ENCODE results near the gene PRKG1.

PRKG1 gene

GRCh38 chr10:52256832-52257691 lies 1182.8 kb downstream of the PRKG1 start:
- H3K4me3 ChIP-seq (ENCODE audit: low read length): peak overlapping the region; percentile 31; the same call in 1 of the 2 replicates
- no peak for TF ChIP-seq ZNF274 (IDR thresholded peaks at IDR 0.05; ENCODE audit: low read depth, low read length)

DNA sequence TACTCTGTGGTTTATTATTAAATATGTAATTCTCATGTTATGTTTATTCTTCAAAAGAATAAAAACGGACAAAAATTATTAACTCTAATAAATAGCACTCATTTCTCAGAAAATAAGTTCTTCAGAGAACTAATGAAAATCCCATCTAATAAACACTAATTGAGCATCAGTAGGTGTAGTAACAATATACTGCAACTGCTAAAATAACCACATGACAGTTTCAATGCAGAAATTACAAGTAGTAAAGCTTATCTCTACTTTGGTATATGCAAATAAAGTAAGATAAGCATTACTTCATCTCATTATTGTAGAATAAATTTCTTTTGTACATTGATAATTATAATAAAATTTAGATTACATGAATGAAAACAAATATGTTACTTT lies 1183.4 kb downstream of the PRKG1 start:
- no peak for TF ChIP-seq ZNF274 (IDR thresholded peaks at IDR 0.05; ENCODE audit: low read depth, low read length)
- H3K4me3 ChIP-seq (ENCODE audit: low read length): no peak overlapping the region

GRCh38 chr10:52258799-52259425 lies 1184.6 kb downstream of the PRKG1 start:
- TF ChIP-seq ZNF274 (IDR thresholded peaks at IDR 0.05; ENCODE audit: low read depth, low read length): no peak
- no peak overlapping the region for H3K4me3 ChIP-seq (ENCODE audit: low read length)

DNA sequence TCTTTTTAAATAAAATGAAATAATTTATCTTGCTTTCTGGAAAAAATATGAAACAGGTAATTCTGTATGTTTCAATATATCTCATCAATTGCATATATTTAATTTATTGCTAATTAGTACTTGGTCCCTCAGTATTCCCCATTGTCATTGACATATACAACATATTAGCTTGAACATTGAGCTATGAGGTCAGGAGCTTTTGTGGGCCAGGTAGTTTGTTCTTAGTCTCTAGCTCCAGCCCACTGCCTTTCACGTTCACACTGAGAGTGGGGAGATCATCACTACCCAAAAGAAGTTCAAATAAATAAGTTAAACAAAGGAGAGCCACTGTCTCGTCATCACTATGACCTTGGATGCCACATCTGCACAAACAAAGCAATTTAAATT lies 1185.1 kb downstream of the PRKG1 start:
- TF ChIP-seq ZNF274 (IDR thresholded peaks at IDR 0.05; ENCODE audit: low read depth, low read length): no peak
- no peak overlapping the region for H3K4me3 ChIP-seq (ENCODE audit: low read length)

GRCh38 chr10:52261362-52261761 lies 1187.1 kb downstream of the PRKG1 start:
- no peak for TF ChIP-seq ZNF274 (IDR thresholded peaks at IDR 0.05; ENCODE audit: low read depth, low read length)
- no peak overlapping the region for H3K4me3 ChIP-seq (ENCODE audit: low read length)

- TF ChIP-seq ZNF274 (IDR thresholded peaks at IDR 0.05; ENCODE audit: low read depth, low read length): no peak
- no peak overlapping the region for H3K4me3 ChIP-seq (ENCODE audit: low read length)
Measured at GRCh38 chr10:52265131-52265926, 1191.0 kb downstream of the PRKG1 start.

GRCh38 chr10:52266858-52267257 lies 1192.6 kb downstream of the PRKG1 start:
- H3K4me3 ChIP-seq (ENCODE audit: low read length): no peak overlapping the region
- TF ChIP-seq ZNF274 (IDR thresholded peaks at IDR 0.05; ENCODE audit: low read depth, low read length): no peak

DNA sequence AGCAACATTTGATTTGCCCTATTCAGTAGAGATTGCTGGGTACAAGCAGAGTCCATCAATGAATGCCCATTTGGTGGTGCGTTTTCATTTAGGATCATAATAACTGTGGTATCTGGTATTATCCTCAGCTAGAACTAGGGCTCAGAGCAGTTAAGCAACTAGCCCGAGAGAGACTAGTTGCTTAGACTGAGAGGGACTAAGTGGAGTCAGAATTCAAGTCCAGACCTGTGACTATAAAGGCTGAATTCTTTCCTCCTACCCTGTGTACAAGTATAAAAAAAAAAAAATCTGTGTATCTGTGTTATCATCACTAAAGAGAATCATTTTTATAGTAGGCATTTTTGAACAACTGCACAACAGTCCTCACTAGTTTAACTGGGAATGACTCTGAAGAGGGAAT lies 1194.5 kb downstream of the PRKG1 start:
- H3K4me3 ChIP-seq (ENCODE audit: low read length): no peak overlapping the region

GRCh38 chr10:52269233-52269632 lies 1194.9 kb downstream of the PRKG1 start:
- H3K4me3 ChIP-seq (ENCODE audit: low read length): no peak overlapping the region
- TF ChIP-seq ZNF274 (IDR thresholded peaks at IDR 0.05; ENCODE audit: low read depth, low read length): no peak

More for the DNA sequence above, 1194.5 kb downstream of the PRKG1 start:
- TF ChIP-seq ZNF274 (IDR thresholded peaks at IDR 0.05; ENCODE audit: low read depth, low read length): no peak

- no peak for TF ChIP-seq ZNF274 (IDR thresholded peaks at IDR 0.05; ENCODE audit: low read depth, low read length)
- no peak overlapping the region for H3K4me3 ChIP-seq (ENCODE audit: low read length)
Measured at GRCh38 chr10:52276163-52276562, 1201.9 kb downstream of the PRKG1 start.

DNA sequence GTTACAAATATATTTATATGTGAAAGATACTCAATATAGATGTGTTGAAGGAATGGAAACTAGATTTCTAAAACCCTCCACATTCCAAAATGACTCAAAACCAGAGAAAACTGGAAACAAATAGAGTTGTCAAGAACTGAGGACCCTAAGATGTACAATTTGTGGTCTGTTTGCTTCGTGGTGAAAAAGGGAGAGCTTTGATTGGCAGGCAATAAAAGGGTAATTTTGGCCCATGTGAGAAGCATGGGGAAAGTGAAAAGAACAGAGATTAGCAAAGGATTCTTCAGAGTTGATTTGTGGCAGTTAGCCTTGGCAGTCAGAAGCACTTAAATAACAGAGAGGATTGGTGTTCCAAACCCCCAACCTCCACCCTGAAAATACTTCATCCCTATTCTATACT lies 1202.7 kb downstream of the PRKG1 start:
- TF ChIP-seq ZNF274 (IDR thresholded peaks at IDR 0.05; ENCODE audit: low read depth, low read length): no peak
- H3K4me3 ChIP-seq (ENCODE audit: low read length): no peak overlapping the region

GRCh38 chr10:52279546-52279945 lies 1205.3 kb downstream of the PRKG1 start:
- H3K4me3 ChIP-seq (ENCODE audit: low read length): no peak overlapping the region
- no peak for TF ChIP-seq ZNF274 (IDR thresholded peaks at IDR 0.05; ENCODE audit: low read depth, low read length)

- TF ChIP-seq ZNF274 (IDR thresholded peaks at IDR 0.05; ENCODE audit: low read depth, low read length): no peak
- no peak overlapping the region for H3K4me3 ChIP-seq (ENCODE audit: low read length)
Measured at GRCh38 chr10:52280051-52280450, 1205.8 kb downstream of the PRKG1 start.

- no peak for TF ChIP-seq ZNF274 (IDR thresholded peaks at IDR 0.05; ENCODE audit: low read depth, low read length)
Measured at GRCh38 chr10:52283174-52283573, 1208.9 kb downstream of the PRKG1 start.

More at GRCh38 chr10:52283174-52283573, 1208.9 kb downstream of the PRKG1 start:
- no peak overlapping the region for H3K4me3 ChIP-seq (ENCODE audit: low read length)
